ENCODE data around the gene DDB1.

GRCh38 chr11:61302550-61302949, 30.4 kb downstream of the DDB1 start:
- TF ChIP-seq EZH2 (IDR thresholded peaks at IDR 0.05; ENCODE audit: low read depth) (no peak), CTCF (conservative IDR thresholded peaks at IDR 0.05) (no peak)

Measured in PC-9 (cell line).